OCI-LY7 (cell line): ENCODE measurements around the gene ACSL6. TPM values are rescaled to one million over a fixed set of nuclear protein-coding genes. Genes with fewer than 3 reads are reported as not detected.

Experiments used
- BruUV-seq: library from RNA; stranded (reverse); fragments of 400-500 nt; replicated peaks from 2 replicates; lab custom pipeline; 2021; lab: Mats Ljungman, UMichigan
- CTCF ChIA-PET: fragments of 300-600 bp; sonication (Branson Sonifier 250); formaldehyde crosslinking; loops from one replicate; lab custom pipeline; 2022; ENCODE audit warnings: antibody characterized with exemption; ENCODE audit not compliant: unreplicated experiment; lab: Charles Lee
- POLR2A ChIA-PET: fragments of 300-600 bp; sonication (Branson Sonifier 250); formaldehyde crosslinking; loops from one replicate; lab custom pipeline; 2022; ENCODE audit warnings: antibody characterized with exemption; lab: Charles Lee
- DNase-seq: peaks from one replicate; pipeline ENCODE4 v3.0.0-alpha.2; 2015; ENCODE audit warnings: low spot score
- H2AFZ ChIP-seq: fragments of 200-600 bp; sonication (generic), shearing (Covaris generic); 2 replicates; pipeline ENCODE4 v1.6.1; 2014; ENCODE audit warnings: mild to moderate bottlenecking, antibody characterized with exemption, low read length, moderate library complexity
- H3K27ac ChIP-seq: fragments of 200-600 bp; sonication (generic); 2 replicates; pipeline ENCODE4 v1.5.1; 2014; ENCODE audit warnings: mixed run types, low read depth, mild to moderate bottlenecking, moderate library complexity, low read length, inconsistent platforms; ENCODE audit not compliant: poor library complexity, severe bottlenecking
- H3K36me3 ChIP-seq: fragments of 200-600 bp; sonication (generic); 2 replicates; pipeline ENCODE4 v1.6.1; 2014; ENCODE audit warnings: mild to moderate bottlenecking, antibody characterized with exemption, low read length, moderate library complexity, mixed read lengths; ENCODE audit not compliant: insufficient read depth
- H3K4me1 ChIP-seq: fragments of 200-600 bp; sonication (generic); 2 replicates; pipeline ENCODE4 v1.5.1; 2014; ENCODE audit warnings: mild to moderate bottlenecking, low read length; ENCODE audit not compliant: insufficient read depth, poor library complexity, severe bottlenecking
- H3K4me2 ChIP-seq: fragments of 200-600 bp; sonication (generic); 2 replicates; pipeline ENCODE4 v1.6.1; 2014; ENCODE audit warnings: mild to moderate bottlenecking, low read length
- H3K4me3 ChIP-seq: fragments of 200-600 bp; sonication (generic); 2 replicates; pipeline ENCODE4 v1.5.1; 2014; ENCODE audit warnings: mild to moderate bottlenecking, low read depth, low read length; ENCODE audit not compliant: poor library complexity, severe bottlenecking
- H3K79me2 ChIP-seq: fragments of 200-600 bp; sonication (generic); 2 replicates; pipeline ENCODE4 v1.6.1; 2016; ENCODE audit warnings: low read depth, mild to moderate bottlenecking, low read length, moderate library complexity, mixed read lengths; ENCODE audit not compliant: insufficient read depth
- H3K9me2 ChIP-seq: fragments of 200-600 bp; sonication (generic); 2 replicates; pipeline ENCODE4 v1.6.1; 2016; ENCODE audit warnings: mild to moderate bottlenecking, low read length, mixed read lengths; ENCODE audit not compliant: insufficient read depth
- H3K9me3 ChIP-seq: fragments of 200-600 bp; sonication (generic); 2 replicates; pipeline ENCODE4 v1.6.1; 2014; ENCODE audit warnings: mild to moderate bottlenecking, mixed run types, low read length, mixed read lengths
- H4K20me1 ChIP-seq: fragments of 200-600 bp; sonication (generic); 2 replicates; pipeline ENCODE4 v1.6.1; 2014; ENCODE audit warnings: mild to moderate bottlenecking, antibody characterized with exemption, low read length, moderate library complexity, mixed read lengths; ENCODE audit not compliant: insufficient read depth
- EZH2phosphoT487 ChIP-seq: fragments of 200-600 bp; sonication (generic); IDR thresholded peaks from 2 replicates; pipeline ENCODE4 v1.6.1; 2018; ENCODE audit warnings: low read depth, borderline replicate concordance, mild to moderate bottlenecking, mixed run types, antibody characterized with exemption, low read length, moderate library complexity, mixed read lengths
- intact Hi-C: fragments of 100-400 bp; cut with micrococcal nuclease; formaldehyde crosslinking; loops from one replicate; pipeline ENCODE4 v1.10.0; 2022; ENCODE audit not compliant: unreplicated experiment
- total RNA-seq, 2 experiments: library from RNA; depleted of rRNA in 1 of 2; stranded (reverse); fragments of >200 nt in 1 of 2; shearing (Covaris generic) in 1 of 2; gene quantifications; 2 replicates each; pipeline ENCODE4 v1.2.3, GENCODE V29; 2014 to 2022
- TF ChIP-seq, protein P1 (sequence below): fragments of 200-600 bp; sonication (generic); conservative IDR thresholded peaks from 2 replicates; pipeline ENCODE4 v1.5.1; 2014; ENCODE audit warnings: mild to moderate bottlenecking, antibody characterized with exemption, low read length, moderate library complexity, mixed read lengths

ACSL6 gene
- total RNA-seq, 2 experiments from 2014 or later, result not detected

- Histone ChIP-seq H3K4me3 (no peak overlapping the region), H3K79me2 (no peaks in the 10 kb centered on the region), H3K4me1 (no peaks in the 10 kb centered on the region), H3K27ac (no peak overlapping the region), H2AFZ (no peak overlapping the region), H3K4me2 (no peak overlapping the region), H3K9me3 (no peaks in the 10 kb centered on the region), H4K20me1 (no peaks in the 10 kb centered on the region), H3K36me3 (no peaks in the 10 kb centered on the region), H3K9me2 (no peaks in the 10 kb centered on the region)
- DNase-seq, result no peak
- intact Hi-C loops, result no loop called here
- POLR2A ChIA-PET, result no interaction called here
- no TSS peak for BruUV-seq
- CTCF ChIA-PET, result no interaction called here
- TF ChIP-seq EZH2phosphoT487, result no peak
- TF ChIP-seq, protein P1, sequence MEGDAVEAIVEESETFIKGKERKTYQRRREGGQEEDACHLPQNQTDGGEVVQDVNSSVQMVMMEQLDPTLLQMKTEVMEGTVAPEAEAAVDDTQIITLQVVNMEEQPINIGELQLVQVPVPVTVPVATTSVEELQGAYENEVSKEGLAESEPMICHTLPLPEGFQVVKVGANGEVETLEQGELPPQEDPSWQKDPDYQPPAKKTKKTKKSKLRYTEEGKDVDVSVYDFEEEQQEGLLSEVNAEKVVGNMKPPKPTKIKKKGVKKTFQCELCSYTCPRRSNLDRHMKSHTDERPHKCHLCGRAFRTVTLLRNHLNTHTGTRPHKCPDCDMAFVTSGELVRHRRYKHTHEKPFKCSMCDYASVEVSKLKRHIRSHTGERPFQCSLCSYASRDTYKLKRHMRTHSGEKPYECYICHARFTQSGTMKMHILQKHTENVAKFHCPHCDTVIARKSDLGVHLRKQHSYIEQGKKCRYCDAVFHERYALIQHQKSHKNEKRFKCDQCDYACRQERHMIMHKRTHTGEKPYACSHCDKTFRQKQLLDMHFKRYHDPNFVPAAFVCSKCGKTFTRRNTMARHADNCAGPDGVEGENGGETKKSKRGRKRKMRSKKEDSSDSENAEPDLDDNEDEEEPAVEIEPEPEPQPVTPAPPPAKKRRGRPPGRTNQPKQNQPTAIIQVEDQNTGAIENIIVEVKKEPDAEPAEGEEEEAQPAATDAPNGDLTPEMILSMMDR, result no peak
Measured at GRCh38 chr5:132002757-132003156, 8.7 kb downstream of the ACSL6 start.

DNA sequence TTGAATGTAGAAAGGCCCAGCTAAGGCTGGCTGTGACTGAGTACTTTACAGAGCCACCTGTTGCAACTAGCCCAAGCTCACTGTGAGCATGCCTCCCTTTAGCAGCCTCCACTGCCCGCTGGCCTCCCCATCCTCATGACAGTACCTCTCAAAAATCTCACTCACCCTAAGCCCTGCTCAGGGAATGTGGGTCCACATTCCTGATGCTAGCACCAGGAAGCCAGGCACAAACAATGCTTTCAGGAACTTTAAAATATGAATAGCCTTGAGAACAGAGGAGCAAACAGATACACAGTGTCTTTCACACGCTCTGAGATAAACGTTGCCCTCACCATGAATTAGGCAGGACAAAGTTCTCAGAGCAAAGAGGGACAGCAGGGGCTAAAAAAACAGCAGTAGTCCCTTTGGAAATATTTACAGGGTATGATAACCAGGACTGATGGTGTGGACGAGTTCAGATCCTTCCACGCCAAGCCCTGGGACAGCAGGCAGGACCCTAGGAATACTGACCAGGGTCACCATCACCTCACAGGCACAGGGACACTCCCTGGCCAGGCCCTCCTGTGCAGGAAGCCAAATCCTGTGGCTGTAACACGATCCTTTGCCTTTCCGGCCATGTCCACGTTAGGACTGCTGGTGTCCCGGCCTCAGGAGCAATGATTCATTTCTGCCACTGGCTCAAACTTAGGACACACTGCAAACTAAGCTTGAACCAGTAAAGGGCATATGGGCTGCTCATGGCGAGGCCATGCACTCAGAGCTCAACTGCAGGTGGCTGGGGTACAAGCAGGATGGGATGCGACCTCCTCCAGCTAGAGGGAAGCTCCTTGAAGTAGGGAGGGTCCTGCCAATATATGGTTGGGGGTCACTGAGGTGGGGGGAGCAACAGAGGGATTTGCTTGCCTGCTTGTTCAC is 9.6 kb downstream of the ACSL6 start:
- Histone ChIP-seq H4K20me1 (no peaks in the 10 kb centered on the region), H3K9me2 (no peaks in the 10 kb centered on the region), H3K4me1 (no peaks in the 10 kb centered on the region), H3K79me2 (no peaks in the 10 kb centered on the region), H3K4me3 (no peak overlapping the region), H3K36me3 (no peaks in the 10 kb centered on the region), H3K27ac (no peak overlapping the region), H3K9me3 (no peaks in the 10 kb centered on the region), H2AFZ (no peak overlapping the region), H3K4me2 (no peak overlapping the region)
- ChIA-PET CTCF (no interaction called here), POLR2A (interaction anchor here (0.7 kb wide), 1 partner anchor 386 kb away, joined by 3 read pairs; no protein-coding TSS in a partner anchor)
- BruUV-seq, result no TSS peak
- no peak for DNase-seq
- intact Hi-C loops, result no loop called here
- TF ChIP-seq, protein P1, result no peak
- no peak for TF ChIP-seq EZH2phosphoT487
